ENCODE data around the gene GNAZ. TPM values are rescaled to one million over a fixed set of nuclear protein-coding genes. Genes with fewer than 3 reads are reported as not detected.

GNAZ gene
- polyA plus RNA-seq, 1 donor from 2014 or later = 52.0 TPM

GRCh38 chr22:23108249-23109078 lies 38.1 kb downstream of the GNAZ start:
- Histone ChIP-seq H2AFZ (ENCODE audit: low read depth, low read length) (no peak overlapping the region), H4K20me1 (ENCODE audit: insufficient read depth) (no peaks in the 10 kb centered on the region), H3K27me3 (ENCODE audit: insufficient read depth, low read depth, low read length) (no peaks in the 10 kb centered on the region), H3K9me3 (ENCODE audit: low read length) (no peaks in the 10 kb centered on the region), H3K9ac (ENCODE audit: low read length) (no peak overlapping the region), H3K4me2 (ENCODE audit: low read length) (no peak overlapping the region), H3K79me2 (replicated peaks; ENCODE audit: insufficient read depth, low read length) (no peaks in the 10 kb centered on the region), H3K4me3 (ENCODE audit: low read length) (no peak overlapping the region), H3K27ac (ENCODE audit: low read length) (no peak overlapping the region), H3F3A (ENCODE audit: insufficient read depth, low read length, poor library complexity, severe bottlenecking) (no peaks in the 10 kb centered on the region), H3K36me3 (ENCODE audit: insufficient read depth, low read length) (no peaks in the 10 kb centered on the region), H3K9me2 (ENCODE audit: insufficient read depth, low read length) (no peaks in the 10 kb centered on the region)
- TF ChIP-seq TAF1 (IDR thresholded peaks at IDR 0.05; ENCODE audit: low read depth) (no peak), REST (IDR thresholded peaks at IDR 0.05; ENCODE audit: borderline replicate concordance) (no peak), RAD21 (conservative IDR thresholded peaks at IDR 0.05) (no peak), POLR2AphosphoS5 (IDR thresholded peaks at IDR 0.05) (no peak), SMC3 (conservative IDR thresholded peaks at IDR 0.05; ENCODE audit: poor library complexity) (no peak), CTCF (IDR thresholded peaks at IDR 0.05; ENCODE audit: poor library complexity, severe bottlenecking) (no peak), MXI1 (conservative IDR thresholded peaks at IDR 0.05; ENCODE audit: poor library complexity, severe bottlenecking) (no peak)

- no peak overlapping the region for H2AFZ ChIP-seq (ENCODE audit: low read depth, low read length)
- no peaks in the 10 kb centered on the region for H3K27me3 ChIP-seq (ENCODE audit: insufficient read depth, low read depth, low read length)
- no peak overlapping the region for H3K4me2 ChIP-seq (ENCODE audit: low read length)
- H3K36me3 ChIP-seq (ENCODE audit: insufficient read depth, low read length) = no peaks in the 10 kb centered on the region
- H3K4me3 ChIP-seq (ENCODE audit: low read length) = no peak overlapping the region
- H3F3A ChIP-seq (ENCODE audit: insufficient read depth, low read length, poor library complexity, severe bottlenecking) = no peaks in the 10 kb centered on the region
- H3K9ac ChIP-seq (ENCODE audit: low read length) = no peak overlapping the region
- no peak overlapping the region for H3K27ac ChIP-seq (ENCODE audit: low read length)
- no peaks in the 10 kb centered on the region for H4K20me1 ChIP-seq (ENCODE audit: insufficient read depth)
- TF ChIP-seq RAD21 (conservative IDR thresholded peaks at IDR 0.05) (no peak), SMC3 (conservative IDR thresholded peaks at IDR 0.05; ENCODE audit: poor library complexity) (no peak), REST (IDR thresholded peaks at IDR 0.05; ENCODE audit: borderline replicate concordance) (no peak), CTCF (IDR thresholded peaks at IDR 0.05; ENCODE audit: poor library complexity, severe bottlenecking) (no peak), TAF1 (IDR thresholded peaks at IDR 0.05; ENCODE audit: low read depth) (no peak), MXI1 (conservative IDR thresholded peaks at IDR 0.05; ENCODE audit: poor library complexity, severe bottlenecking) (no peak), POLR2AphosphoS5 (IDR thresholded peaks at IDR 0.05) (no peak), EP300 (conservative IDR thresholded peaks at IDR 0.05; ENCODE audit: poor library complexity, severe bottlenecking) (no peak), EZH2 (IDR thresholded peaks at IDR 0.05; ENCODE audit: borderline replicate concordance, insufficient read depth, low read length, poor library complexity, severe bottlenecking) (no peak)
- H3K9me2 ChIP-seq (ENCODE audit: insufficient read depth, low read length) = no peaks in the 10 kb centered on the region
- H3K79me2 ChIP-seq (replicated peaks; ENCODE audit: insufficient read depth, low read length) = no peaks in the 10 kb centered on the region
- no peaks in the 10 kb centered on the region for H3K9me3 ChIP-seq (ENCODE audit: low read length)
These were observed 38.7 kb downstream of the GNAZ start for GRCh38 chr22:23109079-23109347.
